Measurements from ENCODE around the gene GLDN.

DNA sequence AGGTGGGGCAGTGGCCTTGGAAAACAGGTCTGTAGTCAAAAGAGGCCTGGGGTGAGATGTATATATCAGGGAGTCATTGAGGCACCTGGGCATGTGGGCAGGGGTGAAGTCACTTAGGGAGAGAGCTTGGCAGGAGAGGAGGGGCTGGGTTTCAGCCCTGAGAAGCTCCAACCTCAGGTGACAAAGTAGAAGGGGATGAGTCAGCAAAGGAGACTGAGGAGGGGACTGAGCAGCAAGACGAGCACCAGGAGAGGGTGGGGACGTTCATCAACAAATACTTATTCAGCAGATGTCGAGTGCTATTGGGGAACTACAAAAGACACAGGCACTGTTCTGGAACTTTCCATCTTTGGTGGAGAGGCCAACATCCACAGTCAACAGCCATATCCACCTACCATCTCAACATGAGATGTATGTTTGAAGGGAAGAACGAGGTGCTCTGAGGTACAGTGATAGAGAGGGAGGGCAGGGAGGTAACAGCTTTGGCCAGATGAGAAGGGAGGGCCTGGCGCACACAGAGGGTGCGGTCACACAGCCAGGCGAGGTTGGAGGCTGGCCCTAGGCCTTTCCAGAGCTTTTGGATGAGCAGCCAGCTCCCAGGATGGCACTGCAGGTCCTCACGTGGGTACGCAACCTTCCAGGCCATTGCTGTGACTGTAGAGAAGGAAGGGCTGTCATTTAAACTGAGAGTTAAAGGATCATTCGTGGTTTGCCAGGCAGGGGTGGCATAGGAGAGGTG is 45.7 kb downstream of the GLDN start:
- TF ChIP-seq, protein P1, sequence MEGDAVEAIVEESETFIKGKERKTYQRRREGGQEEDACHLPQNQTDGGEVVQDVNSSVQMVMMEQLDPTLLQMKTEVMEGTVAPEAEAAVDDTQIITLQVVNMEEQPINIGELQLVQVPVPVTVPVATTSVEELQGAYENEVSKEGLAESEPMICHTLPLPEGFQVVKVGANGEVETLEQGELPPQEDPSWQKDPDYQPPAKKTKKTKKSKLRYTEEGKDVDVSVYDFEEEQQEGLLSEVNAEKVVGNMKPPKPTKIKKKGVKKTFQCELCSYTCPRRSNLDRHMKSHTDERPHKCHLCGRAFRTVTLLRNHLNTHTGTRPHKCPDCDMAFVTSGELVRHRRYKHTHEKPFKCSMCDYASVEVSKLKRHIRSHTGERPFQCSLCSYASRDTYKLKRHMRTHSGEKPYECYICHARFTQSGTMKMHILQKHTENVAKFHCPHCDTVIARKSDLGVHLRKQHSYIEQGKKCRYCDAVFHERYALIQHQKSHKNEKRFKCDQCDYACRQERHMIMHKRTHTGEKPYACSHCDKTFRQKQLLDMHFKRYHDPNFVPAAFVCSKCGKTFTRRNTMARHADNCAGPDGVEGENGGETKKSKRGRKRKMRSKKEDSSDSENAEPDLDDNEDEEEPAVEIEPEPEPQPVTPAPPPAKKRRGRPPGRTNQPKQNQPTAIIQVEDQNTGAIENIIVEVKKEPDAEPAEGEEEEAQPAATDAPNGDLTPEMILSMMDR (IDR thresholded peaks at IDR 0.05), result no peak
- TF ChIP-seq POLR2A (IDR thresholded peaks at IDR 0.05), result no peak
